ENCODE measurements around the gene AUNIP. TPM values are rescaled to one million over a fixed set of nuclear protein-coding genes. Genes with fewer than 3 reads are reported as not detected.
"Not testable (repeated sequence)": the region's sequence is repeated elsewhere in the genome, so short reads cannot be mapped to it uniquely, and the experiment has no call there.

Gene AUNIP
- total RNA-seq, 1 donor: 1.3 TPM

DNA sequence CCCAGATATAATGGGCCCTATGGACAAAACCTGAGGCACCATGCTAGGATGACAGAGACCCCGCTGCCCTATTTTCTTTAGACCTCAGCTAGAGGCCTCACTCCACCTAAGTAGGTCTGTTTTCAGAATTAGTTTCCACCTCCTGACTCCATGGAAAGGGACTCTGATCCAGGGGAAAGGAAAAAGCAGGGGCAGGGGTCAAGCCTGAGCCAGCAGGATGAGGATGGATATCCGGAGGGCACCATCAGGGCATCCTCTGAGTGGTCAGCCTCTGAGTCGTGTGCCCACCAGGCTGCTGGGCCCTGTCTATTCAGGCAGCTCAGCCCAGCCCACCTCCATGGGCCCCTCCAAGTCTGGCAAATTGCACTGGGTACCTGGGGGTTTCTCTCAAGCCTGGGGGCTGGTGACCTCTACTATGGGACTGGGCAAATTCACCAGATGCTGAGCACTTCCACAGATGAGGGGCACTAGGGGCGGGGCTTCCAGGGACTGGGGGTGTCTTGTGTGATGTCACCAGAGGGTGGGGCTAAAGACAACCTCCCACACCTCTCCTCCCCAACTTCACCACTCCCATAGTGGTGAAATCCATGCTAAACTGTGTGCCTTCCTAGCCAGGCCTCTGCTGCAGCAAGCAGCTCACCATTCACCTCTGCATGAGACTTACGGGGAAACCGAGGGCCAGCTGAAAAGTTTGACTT is 10.8 kb upstream of the AUNIP start:
- DNase-seq (ENCODE audit: low read depth in 2 of 3, low spot score in 2 of 3): no peak

DNA sequence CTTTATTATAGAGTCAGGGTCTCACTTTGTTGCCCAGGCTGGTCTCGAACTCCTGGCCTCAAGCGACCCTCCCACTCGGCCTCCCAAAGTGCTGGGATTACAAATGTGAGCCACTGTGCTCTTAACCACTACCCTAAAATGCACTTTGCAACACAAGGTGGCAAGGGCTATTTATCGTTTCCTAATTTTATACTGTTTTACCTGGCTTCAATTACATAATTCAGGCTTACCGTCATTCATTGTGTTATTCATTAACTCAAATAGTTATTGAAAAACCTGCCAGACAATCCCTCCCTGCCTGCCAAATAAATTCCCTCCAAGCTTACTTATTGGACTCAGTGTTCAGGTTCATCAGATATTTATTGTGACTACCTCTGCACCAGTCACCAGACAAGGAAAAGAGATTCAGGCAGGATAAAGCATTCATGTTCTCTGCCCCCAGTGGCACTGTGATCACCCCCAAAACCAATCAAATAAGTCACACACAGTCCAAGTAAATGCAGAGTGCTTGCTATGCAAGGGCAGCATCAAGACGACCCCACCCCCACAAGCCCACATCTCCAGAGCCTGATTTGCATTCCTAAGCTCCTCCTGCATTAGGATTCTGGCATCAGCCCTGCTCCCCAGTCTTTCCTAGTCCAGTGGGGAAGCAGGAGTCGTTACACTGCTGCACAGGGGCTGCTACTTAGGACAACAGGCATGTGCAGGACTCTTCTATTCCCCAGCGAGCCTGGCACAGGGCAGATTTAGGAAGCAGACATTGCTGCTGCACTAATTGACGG is 8.1 kb upstream of the AUNIP start:
- DNase-seq (ENCODE audit: low read depth in 2 of 3, low spot score in 2 of 3): no peak

DNA sequence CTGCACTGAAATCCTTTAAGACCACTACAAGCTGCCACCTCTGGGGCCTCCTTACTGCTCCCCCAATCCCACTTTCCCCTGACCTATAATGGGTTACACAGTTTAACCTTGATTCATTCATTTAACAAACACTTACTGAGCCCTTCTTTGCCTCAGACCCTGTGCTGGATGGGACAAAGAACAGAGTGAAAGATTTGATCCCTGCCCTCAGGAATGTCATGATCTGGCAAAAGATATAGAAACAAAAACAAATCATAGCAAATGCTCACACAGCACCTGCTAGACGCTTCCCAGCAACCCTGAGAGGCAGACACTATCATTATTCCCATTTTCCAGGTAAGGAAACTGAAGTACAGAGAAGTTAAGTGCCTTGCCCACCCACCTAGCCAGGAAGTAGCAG is 7.0 kb upstream of the AUNIP start:
- no peak for DNase-seq (ENCODE audit: low read depth in 2 of 3, low spot score in 2 of 3)

DNA sequence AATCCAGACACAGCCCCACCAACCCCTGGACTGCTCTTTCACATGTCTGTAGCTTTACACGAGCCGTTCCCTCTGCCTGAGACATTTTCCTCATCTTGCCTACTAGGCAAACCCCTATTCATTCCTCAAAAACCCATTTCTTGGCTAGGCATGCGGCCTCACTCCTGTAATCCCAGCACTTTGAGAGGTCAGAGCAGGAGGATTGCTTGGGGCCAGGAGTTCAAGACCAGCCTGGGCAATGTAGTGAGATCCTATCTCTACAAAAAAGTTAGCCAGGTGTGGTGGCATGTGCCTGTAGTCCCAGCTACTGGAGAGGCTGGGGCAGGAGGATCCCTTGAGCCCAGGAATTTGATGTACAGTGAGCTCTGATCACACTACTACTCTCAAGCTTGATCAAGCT is 5.2 kb upstream of the AUNIP start:
- DNase-seq (ENCODE audit: low read depth in 2 of 3, low spot score in 2 of 3): no peak

DNA sequence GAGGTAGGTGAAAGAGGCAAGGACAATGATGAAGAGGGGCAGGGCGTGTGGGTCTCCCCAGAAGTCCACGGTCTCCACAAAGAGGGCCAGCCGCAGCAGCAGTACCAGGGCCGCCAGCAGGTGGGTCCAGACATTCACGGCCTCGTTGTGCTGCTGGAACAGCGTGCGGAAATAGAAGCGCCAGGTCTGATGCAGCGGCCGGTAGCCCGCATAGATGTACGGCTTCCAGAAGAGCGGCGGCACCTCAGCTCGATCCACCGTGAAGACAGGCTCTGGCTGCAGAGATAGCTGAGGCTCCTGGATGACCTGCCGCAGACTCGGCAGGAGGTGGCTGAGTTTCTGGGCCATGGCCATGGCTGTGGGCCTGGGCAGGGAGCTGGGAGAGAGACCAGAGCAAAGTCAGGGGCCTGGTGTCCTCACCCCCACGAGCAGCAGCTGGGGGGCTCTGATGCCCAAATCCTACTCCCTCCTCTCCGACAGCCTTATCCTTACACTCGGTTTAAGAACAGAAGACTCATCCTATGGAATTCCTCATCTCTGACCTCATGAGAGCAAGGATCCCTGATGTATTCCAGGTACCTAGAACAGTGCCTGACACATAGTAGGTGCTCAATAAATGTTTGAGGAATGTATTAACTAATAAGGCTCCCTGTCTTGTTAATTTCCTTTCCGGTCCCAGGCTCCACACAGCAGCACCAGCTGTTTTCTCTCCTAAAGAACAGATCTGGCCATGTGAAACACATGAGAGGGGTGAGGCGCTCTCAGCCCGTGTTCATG is 4.4 kb upstream of the AUNIP start:
- no peak for DNase-seq (ENCODE audit: low read depth in 2 of 3, low spot score in 2 of 3)

DNA sequence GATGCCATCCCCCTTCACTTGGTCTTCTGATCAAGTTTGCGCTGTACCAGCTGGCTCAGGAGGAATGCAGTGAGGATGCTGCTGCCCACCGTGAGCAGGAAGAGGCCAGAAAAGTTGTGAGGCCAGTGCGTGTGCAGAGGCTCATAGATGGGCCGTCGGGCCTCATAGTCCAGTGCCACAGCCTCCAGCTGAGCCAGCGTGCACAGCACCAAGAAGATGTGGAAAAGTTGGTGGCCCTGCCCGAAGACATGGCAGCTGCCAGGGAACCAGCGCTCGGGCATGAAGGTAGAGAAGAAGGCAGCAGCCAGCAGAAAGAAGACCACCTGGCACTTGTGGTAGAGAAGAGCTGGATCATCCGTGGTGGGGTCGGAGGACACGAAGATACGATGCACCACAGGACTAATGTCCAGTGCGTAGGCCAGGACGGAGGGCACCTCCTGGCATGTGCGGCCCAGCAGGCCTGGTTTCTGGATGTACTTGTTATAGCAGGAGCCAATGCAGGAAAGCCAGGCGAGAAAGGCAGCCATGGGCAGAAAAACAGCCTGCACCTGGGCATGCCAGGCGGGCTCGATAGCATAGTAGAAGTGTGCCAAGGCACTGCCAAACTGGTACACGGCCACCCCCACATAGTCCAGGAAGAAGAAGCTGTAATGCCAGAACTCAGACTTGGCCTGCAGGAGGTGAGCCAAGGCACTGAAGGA is 3.7 kb upstream of the AUNIP start:
- DNase-seq (ENCODE audit: low read depth in 2 of 3, low spot score in 2 of 3): no peak

DNA sequence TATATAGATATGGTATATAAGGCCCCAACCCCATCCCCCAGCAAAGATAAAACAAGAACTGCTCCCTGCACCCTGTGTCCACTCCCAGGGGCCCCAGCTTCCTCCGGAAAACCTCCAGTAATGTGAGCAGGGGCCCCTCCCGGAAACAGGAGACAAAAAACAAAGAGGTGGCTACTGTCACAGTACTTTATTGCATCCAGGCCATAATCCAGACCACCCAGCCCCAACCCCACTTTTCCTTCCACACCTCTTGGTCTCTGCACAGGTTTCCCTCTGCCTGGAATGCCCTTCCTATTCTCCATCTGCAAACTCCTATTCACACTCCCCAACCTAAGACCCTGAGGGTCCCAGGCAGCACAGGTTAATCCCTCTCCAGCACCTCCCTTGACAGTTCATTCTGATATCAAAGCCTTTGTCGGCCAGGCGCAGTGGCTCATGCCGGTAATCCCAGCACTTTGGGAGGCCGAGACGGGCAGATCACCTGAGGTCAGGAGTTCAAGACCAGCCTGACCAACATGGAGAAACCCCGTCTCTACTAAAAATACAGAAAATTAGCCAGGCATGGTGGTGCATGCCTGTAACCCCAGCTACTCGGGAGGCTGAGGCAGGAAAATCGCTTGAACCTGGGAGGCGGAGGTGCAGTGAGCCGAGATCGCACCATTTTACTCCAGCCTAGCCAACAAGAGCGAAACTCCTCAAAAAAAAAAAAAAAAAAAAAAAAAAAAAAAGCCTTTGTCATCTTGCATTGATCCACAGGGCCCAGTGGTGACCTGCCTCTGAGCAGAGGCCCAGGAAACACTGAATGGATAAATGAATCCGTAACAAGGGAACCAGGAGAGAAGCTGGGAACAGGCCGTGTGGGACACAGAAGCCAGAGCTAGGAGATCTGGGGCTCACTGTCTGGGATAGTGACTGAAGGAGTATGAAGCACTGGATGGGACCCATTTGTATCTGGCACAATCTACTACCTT is 2.3 kb upstream of the AUNIP start:
- peak in 1 of 3 donors; percentile 45 for DNase-seq (ENCODE audit: low read depth in 2 of 3, low spot score in 2 of 3)

DNA sequence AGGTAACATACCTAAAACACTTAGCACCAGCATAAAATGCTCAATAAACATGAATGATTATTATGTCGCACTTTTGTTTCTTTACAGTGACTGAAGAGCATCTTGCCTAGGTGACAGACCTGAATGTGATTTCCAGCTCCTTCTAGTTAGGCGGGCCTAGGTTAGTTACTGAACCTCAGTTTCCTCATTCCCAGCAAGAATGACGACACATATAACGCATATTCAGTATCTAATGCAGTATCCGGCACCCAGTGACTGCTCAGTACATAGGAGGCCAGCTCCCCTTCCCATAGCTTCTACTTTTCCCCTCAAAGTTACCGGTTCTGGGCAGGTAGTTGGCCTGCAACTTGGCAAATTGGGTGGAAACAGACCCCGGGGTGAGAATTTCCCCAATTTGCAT is 763 bp downstream of the AUNIP start:
- DNase-seq (ENCODE audit: low read depth in 2 of 3, low spot score in 2 of 3): no peak

DNA sequence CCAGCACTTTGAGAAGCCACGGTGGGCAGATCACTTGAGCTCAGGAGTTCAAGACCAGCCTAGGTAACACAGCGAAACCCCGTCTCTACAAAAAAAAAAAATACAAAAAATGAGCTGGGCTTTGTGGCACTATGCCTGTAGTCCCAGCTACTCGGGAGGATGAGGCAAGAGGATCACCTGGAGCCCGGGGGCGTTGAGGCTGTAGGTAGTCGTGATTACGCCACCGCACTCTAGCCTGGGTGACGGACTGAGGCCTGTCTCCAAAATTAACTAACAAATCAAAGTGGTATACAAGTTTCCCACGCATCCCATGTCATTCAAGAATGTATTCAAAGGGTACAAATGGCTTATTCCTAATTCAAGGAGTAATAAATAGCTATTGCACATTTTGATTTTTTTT is 2.4 kb downstream of the AUNIP start:
- no peak for DNase-seq (ENCODE audit: low read depth in 2 of 3, low spot score in 2 of 3)

DNA sequence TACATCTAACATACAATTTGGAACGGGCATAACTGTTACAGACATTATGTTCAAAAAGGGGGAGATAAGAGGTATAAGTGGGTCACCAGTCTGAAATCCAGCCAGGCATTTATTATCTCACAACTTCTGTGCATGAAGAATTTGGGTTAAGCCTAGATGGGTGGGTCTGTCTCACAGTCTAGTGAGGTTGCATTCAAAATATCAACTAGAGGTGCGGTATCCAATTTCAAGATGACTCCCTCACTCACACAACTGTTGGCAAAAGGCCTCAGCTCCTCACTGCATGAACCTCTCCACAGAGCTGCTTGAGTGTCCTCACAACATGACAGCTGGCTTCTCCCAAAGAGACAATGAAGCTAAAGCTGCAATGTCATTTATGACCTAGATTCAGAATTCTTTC is 4.7 kb downstream of the AUNIP start:
- DNase-seq (ENCODE audit: low read depth in 2 of 3, low spot score in 2 of 3): no peak

DNA sequence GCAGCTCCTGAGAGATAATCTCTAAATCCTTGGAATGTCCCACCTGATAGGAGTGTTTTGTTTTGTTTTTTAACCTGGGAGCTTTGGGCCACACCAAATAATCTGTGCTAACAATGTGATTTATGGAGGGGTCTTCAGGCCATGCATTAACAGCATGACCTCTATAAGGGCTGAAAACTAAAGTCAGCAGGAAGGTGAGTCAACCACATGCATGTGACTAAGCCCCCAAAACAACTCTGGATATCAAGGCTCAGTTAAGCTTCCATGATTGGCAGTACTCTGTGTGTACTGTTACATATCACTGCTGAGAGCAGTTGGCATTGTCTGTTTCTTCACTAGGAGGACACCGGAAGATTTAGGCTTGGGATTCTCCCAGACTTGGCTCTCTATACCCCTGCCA is 10.7 kb downstream of the AUNIP start:
- DNase-seq (ENCODE audit: low read depth in 2 of 3, low spot score in 2 of 3): no peak

DNA sequence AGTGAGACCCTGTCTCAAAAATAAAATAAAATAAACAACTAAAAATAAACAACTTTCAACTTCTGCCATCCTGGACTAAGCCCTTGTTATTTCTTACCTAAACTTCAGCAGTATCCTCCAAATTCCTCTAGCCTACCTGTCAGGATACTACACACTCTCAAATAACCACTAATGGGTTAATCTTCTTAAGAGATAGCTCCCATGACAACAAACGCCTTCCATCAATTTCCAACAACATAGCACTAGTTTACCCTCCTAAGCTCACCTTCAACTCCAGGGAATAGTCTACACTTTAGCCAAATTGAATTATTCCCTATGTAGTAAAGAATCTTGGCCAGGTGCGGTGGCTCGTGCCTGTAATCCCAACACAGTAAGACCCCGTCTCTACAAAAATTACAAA is 11.3 kb downstream of the AUNIP start:
- DNase-seq (ENCODE audit: low read depth in 2 of 3, low spot score in 2 of 3): no peak

DNA sequence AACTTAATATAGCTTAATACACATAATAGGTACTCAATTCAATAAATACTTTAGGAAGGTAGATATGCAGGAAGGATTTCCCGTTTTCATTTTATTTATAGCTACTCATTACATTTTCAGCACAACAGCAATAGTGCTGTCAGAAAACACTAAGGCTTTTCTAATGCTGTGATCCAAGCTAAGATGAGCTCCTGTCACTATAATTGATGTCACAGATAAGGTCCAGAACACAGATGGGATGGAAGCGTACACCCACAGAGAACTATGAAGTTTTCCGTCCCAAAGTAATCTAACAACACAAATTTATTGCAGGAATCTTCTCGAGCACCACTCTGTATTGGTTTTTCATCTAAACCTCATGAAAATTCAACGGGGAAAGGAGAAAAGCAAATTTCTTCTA is 13.6 kb downstream of the AUNIP start:
- no peak for DNase-seq (ENCODE audit: low read depth in 2 of 3, low spot score in 2 of 3)

DNA sequence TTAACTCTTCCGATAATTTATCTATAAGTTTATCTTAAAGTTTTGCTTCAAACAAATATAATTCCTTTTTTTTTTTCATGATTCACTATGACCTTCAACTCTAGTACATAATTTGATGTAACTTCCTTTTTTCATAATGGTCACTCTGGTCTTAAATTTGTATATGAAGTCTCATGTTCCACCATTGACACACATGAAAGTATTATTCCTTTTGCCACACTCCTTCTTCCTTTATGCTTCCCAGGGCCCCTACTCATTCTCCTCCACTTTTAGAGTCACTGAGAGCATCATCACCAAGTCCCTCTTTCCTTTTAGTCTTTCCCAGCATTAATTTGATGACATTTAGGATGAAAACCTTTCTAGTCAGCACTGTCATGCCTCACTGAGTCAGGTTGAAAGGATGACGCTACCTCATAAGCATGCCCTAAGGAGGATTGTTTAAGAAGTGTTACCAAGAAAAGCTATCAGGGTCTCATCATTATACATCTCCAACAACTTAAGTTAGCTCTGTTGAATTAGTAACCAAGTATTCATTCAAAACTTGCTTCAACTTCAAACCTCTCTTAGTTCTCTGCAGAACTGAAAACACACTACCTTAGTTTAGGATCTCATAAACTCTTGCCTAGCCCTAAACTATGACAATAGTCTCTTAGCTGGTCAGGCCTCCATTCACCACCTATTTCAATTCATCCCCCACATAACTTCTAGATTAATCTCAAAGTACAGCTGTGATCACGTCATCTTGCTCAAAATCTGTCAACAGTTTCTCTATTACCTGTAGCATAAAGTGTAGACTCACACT is 14.5 kb downstream of the AUNIP start:
- DNase-seq (ENCODE audit: low read depth in 2 of 3, low spot score in 2 of 3): no peak

DNA sequence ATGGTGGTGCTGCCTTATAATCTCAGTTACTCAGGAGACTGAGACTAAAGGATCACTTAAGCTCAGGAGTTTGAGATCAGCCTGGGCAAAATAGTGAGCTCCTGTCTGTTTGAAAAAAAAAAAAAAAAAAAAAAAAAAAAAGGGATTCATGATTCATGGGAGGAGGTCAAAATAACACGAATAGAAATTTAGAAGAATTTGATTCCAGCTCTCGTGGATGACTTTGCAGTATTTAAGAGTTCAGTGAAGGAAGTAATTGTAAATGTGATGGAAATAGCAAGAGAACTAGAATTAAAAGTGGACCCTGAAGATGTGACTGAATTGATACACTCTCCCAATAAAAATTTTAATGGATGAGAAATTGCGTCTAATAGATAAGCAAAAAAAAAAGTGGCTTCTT is 15.8 kb downstream of the AUNIP start:
- DNase-seq (ENCODE audit: low read depth in 2 of 3, low spot score in 2 of 3): no peak

DNA sequence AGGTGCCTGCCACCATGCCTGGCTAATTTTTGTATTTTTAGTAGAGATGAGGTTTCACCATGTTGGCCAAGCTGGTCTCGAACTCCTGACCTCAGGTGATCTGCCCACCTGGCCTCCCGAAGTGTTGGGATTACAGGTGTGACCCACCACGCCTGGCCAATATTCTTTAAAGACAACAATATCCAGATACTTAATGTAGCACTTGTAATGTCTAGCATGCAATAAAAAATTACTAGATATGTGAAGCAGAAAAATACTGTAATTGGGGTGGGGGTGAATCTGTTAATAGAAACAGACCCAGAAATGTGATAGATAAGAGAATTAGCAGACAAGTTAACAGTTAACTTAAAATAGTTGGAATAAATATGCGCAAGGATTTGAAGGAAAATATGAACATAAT is 19.4 kb downstream of the AUNIP start:
- DNase-seq (ENCODE audit: low read depth in 2 of 3, low spot score in 2 of 3): not testable (repeated sequence)

DNA sequence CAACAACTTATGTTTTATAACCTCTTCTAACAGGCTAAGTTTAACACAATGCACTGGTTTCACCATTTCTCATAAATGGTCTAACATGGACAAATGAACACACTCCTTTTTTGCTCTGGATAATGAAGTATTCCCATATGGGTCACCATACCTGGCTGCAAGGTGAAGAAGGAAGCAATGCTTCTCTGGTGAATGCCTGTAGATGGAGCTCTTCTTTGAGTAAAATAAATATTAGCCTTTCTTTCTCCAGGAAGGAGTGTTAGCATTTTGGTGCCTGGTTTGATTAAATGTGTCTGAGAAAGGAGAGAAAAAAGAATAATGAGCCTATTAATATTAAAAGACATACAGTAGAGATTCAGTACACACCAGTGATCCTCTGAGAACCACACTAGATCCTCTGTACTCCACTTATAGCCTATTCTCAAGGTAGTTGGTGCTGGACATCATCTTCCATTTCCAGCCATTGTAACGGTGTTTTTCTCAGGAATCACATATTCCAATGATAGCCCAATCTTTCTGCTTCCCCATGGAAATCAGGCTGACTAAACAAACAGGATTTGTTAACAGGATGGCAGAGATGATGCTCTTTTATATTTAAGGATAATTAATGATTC is 21.9 kb downstream of the AUNIP start:
- DNase-seq (ENCODE audit: low read depth in 2 of 3, low spot score in 2 of 3): peak in 1 of 3 donors; percentile 44

DNA sequence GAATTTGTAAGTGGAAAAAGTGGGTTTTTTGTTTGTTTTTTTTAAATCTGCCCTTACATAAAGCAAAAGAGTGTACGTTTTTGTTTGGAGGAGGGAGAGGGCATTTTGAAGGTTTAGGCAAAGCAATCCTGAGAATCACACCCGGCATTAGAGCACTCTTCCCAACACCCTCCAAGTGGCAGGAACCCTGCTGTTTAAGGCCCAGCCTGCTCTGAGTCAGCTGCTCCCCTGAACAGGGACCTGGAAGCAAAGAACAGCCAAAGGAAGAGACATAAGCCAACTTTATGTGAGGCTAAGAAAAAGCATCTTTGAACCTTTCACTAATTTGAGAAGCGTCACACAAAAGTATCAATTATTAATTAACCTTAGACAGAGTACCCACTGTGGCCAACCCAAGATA is 22.6 kb downstream of the AUNIP start:
- DNase-seq (ENCODE audit: low read depth in 2 of 3, low spot score in 2 of 3): no peak

DNA sequence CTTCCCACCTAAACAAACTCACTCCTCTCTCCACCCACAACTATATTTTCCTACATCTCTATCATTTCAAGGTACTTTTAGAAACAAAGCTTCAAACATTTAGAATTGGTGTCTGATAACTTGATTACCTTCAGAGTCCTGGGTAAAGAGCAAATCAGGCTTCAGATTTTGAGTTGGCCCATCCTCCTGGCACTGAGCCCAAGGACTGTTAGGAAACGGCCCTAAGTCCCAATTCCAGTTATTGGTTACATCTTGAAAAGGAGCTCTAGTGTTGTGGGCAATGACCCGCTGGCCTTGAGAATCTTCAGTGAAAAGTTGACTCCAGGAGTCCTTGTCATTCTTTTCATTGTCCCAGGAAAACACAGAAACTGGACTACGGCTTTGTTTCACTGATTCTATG is 24.4 kb downstream of the AUNIP start:
- DNase-seq (ENCODE audit: low read depth in 2 of 3, low spot score in 2 of 3): no peak
